Stimulated activated CD8-positive, alpha-beta memory T cell treated with anti-CD3 and anti-CD28 coated beads, Interleukin-4, amount 100 ng/mL, for 1 hour (primary cell): Measurements from ENCODE around the gene APCDD1.
"Not testable (repeated sequence)": the region's sequence is repeated elsewhere in the genome, so short reads cannot be mapped to it uniquely, and the experiment has no call there.

Source experiments
- DNase-seq, 2 donors: peaks; one replicate each; pipeline ENCODE4 v3.0.0-alpha.2; 2020; ENCODE audit warnings: low read depth in 2 of 2, low spot score in 1 of 2

APCDD1 gene

GRCh38 chr18:10487154-10487553, 32.7 kb downstream of the APCDD1 start:
- no peak for DNase-seq

- DNase-seq: no peak
Observed at GRCh38 chr18:10488017-10488416, 33.6 kb downstream of the APCDD1 start.

- DNase-seq: peak in 1 of 2 donors; percentile 16
Observed at GRCh38 chr18:10490401-10491165, 36.1 kb downstream of the APCDD1 start.

- DNase-seq: no peak
Observed at GRCh38 chr18:10495936-10496335, 41.5 kb downstream of the APCDD1 start.

GRCh38 chr18:10497206-10497749, 42.8 kb downstream of the APCDD1 start:
- no peak for DNase-seq

GRCh38 chr18:10499230-10499629, 44.8 kb downstream of the APCDD1 start:
- DNase-seq: no peak

- DNase-seq: no peak
Observed at GRCh38 chr18:10500038-10500437, 45.6 kb downstream of the APCDD1 start.

GRCh38 chr18:10504723-10505122, 50.3 kb downstream of the APCDD1 start:
- no peak for DNase-seq

GRCh38 chr18:10505892-10506291, 51.5 kb downstream of the APCDD1 start:
- not testable (repeated sequence) for DNase-seq

- DNase-seq: no peak
Observed at GRCh38 chr18:10508591-10508990, 54.2 kb downstream of the APCDD1 start.

GRCh38 chr18:10511236-10511635, 56.8 kb downstream of the APCDD1 start:
- no peak for DNase-seq

GRCh38 chr18:10514082-10514481, 59.6 kb downstream of the APCDD1 start:
- no peak for DNase-seq

- no peak for DNase-seq
Observed at GRCh38 chr18:10514601-10515000, 60.2 kb downstream of the APCDD1 start.

- no peak for DNase-seq
Observed at GRCh38 chr18:10515456-10515855, 61.0 kb downstream of the APCDD1 start.

- no peak for DNase-seq
Observed at GRCh38 chr18:10516078-10516477, 61.6 kb downstream of the APCDD1 start.

GRCh38 chr18:10518595-10519255, 64.3 kb downstream of the APCDD1 start:
- DNase-seq: no peak

- no peak for DNase-seq
Observed at GRCh38 chr18:10519366-10519765, 64.9 kb downstream of the APCDD1 start.

- peak; percentile 13 to 14 for DNase-seq
Observed at GRCh38 chr18:10519999-10520935, 65.8 kb downstream of the APCDD1 start.

- DNase-seq: no peak
Observed at GRCh38 chr18:10521566-10521965, 67.1 kb downstream of the APCDD1 start.

- no peak for DNase-seq
Observed at GRCh38 chr18:10522574-10522973, 68.1 kb downstream of the APCDD1 start.

- no peak for DNase-seq
Observed at GRCh38 chr18:10523544-10523943, 69.1 kb downstream of the APCDD1 start.
